ENCODE measurements around the gene STON2. TPM values are rescaled to one million over a fixed set of nuclear protein-coding genes. Genes with fewer than 3 reads are reported as not detected.
A peak's percentile ranks its signal among the peaks of the same experiment; 100 is the strongest.
"Not testable (repeated sequence)": the region's sequence is repeated elsewhere in the genome, so short reads cannot be mapped to it uniquely, and the experiment has no call there.

Gene STON2
- total RNA-seq, 2 donors from 2014 or later = 0.42 to 0.55 TPM

GRCh38 chr14:81265636-81266169 lies 134.4 kb downstream of the STON2 start:
- Mint-ChIP-seq H3K9me3 (no peaks in the 10 kb centered on the region), H3K27ac (no peak overlapping the region), H3K36me3 (no peaks in the 10 kb centered on the region), H3K27me3 (peaks cover 26 to 60% of the 10 kb centered on the region in 2 donors), H3K4me3 (no peak overlapping the region), H3K4me1 (ENCODE audit: low read depth in 2 of 2) (no peaks in the 10 kb centered on the region)
- no peak for ATAC-seq
- DNase-seq (ENCODE audit: low spot score) = no peak

- H3K4me1 Mint-ChIP-seq (ENCODE audit: low read depth in 2 of 2) = no peaks in the 10 kb centered on the region
- peaks cover 26 to 59% of the 10 kb centered on the region in 2 donors for H3K27me3 Mint-ChIP-seq
- no peaks in the 10 kb centered on the region for H3K36me3 Mint-ChIP-seq
- no peak overlapping the region for H3K27ac Mint-ChIP-seq
- no peak overlapping the region for H3K4me3 Mint-ChIP-seq
- DNase-seq (ENCODE audit: low spot score) (no peak), ATAC-seq (no peak)
- H3K9me3 Mint-ChIP-seq = no peaks in the 10 kb centered on the region
Observed at GRCh38 chr14:81264671-81265070, 135.5 kb downstream of the STON2 start.

- no peaks in the 10 kb centered on the region for H3K9me3 Mint-ChIP-seq
- DNase-seq (ENCODE audit: low spot score) (no peak), ATAC-seq (peak in 1 of 2 donors; percentile 33)
- no peaks in the 10 kb centered on the region for H3K36me3 Mint-ChIP-seq
- no peaks in the 10 kb centered on the region for H3K4me1 Mint-ChIP-seq (ENCODE audit: low read depth in 2 of 2)
- H3K27me3 Mint-ChIP-seq = peaks cover 27 to 52% of the 10 kb centered on the region in 2 donors
- H3K27ac Mint-ChIP-seq = no peak overlapping the region
- no peak overlapping the region for H3K4me3 Mint-ChIP-seq
Observed at GRCh38 chr14:81263777-81264410, 136.2 kb downstream of the STON2 start.

- Mint-ChIP-seq H3K36me3 (no peaks in the 10 kb centered on the region), H3K4me3 (no peak overlapping the region), H3K4me1 (ENCODE audit: low read depth in 2 of 2) (no peaks in the 10 kb centered on the region), H3K27me3 (peaks cover 15 to 26% of the 10 kb centered on the region in 2 donors), H3K9me3 (no peaks in the 10 kb centered on the region), H3K27ac (no peak overlapping the region)
- DNase-seq (ENCODE audit: low spot score) (no peak), ATAC-seq (no peak)
Observed at GRCh38 chr14:81261176-81261575, 138.9 kb downstream of the STON2 start.

GRCh38 chr14:81260732-81261131 lies 139.4 kb downstream of the STON2 start:
- DNase-seq (ENCODE audit: low spot score) (no peak), ATAC-seq (no peak)
- H3K27ac Mint-ChIP-seq = no peak overlapping the region
- H3K27me3 Mint-ChIP-seq = peaks cover 14 to 23% of the 10 kb centered on the region in 2 donors
- H3K9me3 Mint-ChIP-seq = no peaks in the 10 kb centered on the region
- H3K36me3 Mint-ChIP-seq = no peaks in the 10 kb centered on the region
- no peaks in the 10 kb centered on the region for H3K4me1 Mint-ChIP-seq (ENCODE audit: low read depth in 2 of 2)
- H3K4me3 Mint-ChIP-seq = no peak overlapping the region

GRCh38 chr14:81256289-81256960 lies 143.7 kb downstream of the STON2 start:
- H3K4me3 Mint-ChIP-seq = no peak overlapping the region
- H3K27me3 Mint-ChIP-seq = peaks cover 12 to 14% of the 10 kb centered on the region in 2 donors
- no peaks in the 10 kb centered on the region for H3K36me3 Mint-ChIP-seq
- H3K4me1 Mint-ChIP-seq (ENCODE audit: low read depth in 2 of 2) = no peaks in the 10 kb centered on the region
- ATAC-seq (no peak), DNase-seq (ENCODE audit: low spot score) (no peak)
- no peaks in the 10 kb centered on the region for H3K9me3 Mint-ChIP-seq
- H3K27ac Mint-ChIP-seq = no peak overlapping the region

GRCh38 chr14:81252278-81252677 lies 147.8 kb downstream of the STON2 start:
- no peak overlapping the region for H3K4me3 Mint-ChIP-seq
- no peak overlapping the region for H3K27ac Mint-ChIP-seq

GRCh38 chr14:81247271-81247766 lies 152.8 kb downstream of the STON2 start:
- ATAC-seq = peak; percentile 28 to 33
- peaks cover 9 to 15% of the 10 kb centered on the region in 2 donors for H3K27me3 Mint-ChIP-seq
- H3K9me3 Mint-ChIP-seq = peaks cover 8% of the 10 kb centered on the region

More at GRCh38 chr14:81252278-81252677, 147.8 kb downstream of the STON2 start:
- DNase-seq (ENCODE audit: low spot score) (no peak), ATAC-seq (no peak)
- Mint-ChIP-seq H3K4me1 (ENCODE audit: low read depth in 2 of 2) (no peaks in the 10 kb centered on the region), H3K36me3 (no peaks in the 10 kb centered on the region), H3K27me3 (peaks cover 6% of the 10 kb centered on the region in 2 donors), H3K9me3 (no peaks in the 10 kb centered on the region)

GRCh38 chr14:81246461-81247270 lies 153.5 kb downstream of the STON2 start:
- Mint-ChIP-seq H3K4me3 (no peak overlapping the region), H3K9me3 (peaks cover 8% of the 10 kb centered on the region), H3K4me1 (ENCODE audit: low read depth in 2 of 2) (no peaks in the 10 kb centered on the region), H3K36me3 (peaks cover 10% of the 10 kb centered on the region), H3K27me3 (peaks cover 7 to 11% of the 10 kb centered on the region in 2 donors), H3K27ac (no peak overlapping the region)
- ATAC-seq (peak in 1 of 2 donors; percentile 52), DNase-seq (ENCODE audit: low spot score) (no peak)

More at GRCh38 chr14:81247271-81247766, 152.8 kb downstream of the STON2 start:
- Mint-ChIP-seq H3K27ac (no peak overlapping the region), H3K4me1 (ENCODE audit: low read depth in 2 of 2) (no peaks in the 10 kb centered on the region), H3K36me3 (peaks cover 10% of the 10 kb centered on the region), H3K4me3 (no peak overlapping the region)
- no peak for DNase-seq (ENCODE audit: low spot score)

GRCh38 chr14:81245771-81246170 lies 154.4 kb downstream of the STON2 start:
- Mint-ChIP-seq H3K36me3 (peaks cover 10% of the 10 kb centered on the region), H3K27me3 (peaks cover 7 to 17% of the 10 kb centered on the region in 2 donors), H3K27ac (no peak overlapping the region), H3K4me3 (no peak overlapping the region), H3K9me3 (peaks cover 8% of the 10 kb centered on the region), H3K4me1 (ENCODE audit: low read depth in 2 of 2) (no peaks in the 10 kb centered on the region)
- no peak for ATAC-seq
- DNase-seq (ENCODE audit: low spot score) = no peak

GRCh38 chr14:81244431-81244830 lies 155.7 kb downstream of the STON2 start:
- H3K4me3 Mint-ChIP-seq; H3K9me3 Mint-ChIP-seq; DNase-seq (ENCODE audit: low spot score); H3K27ac Mint-ChIP-seq; H3K4me1 Mint-ChIP-seq (ENCODE audit: low read depth in 2 of 2); ATAC-seq: not testable (repeated sequence)
- H3K27me3 Mint-ChIP-seq = peaks cover 14 to 26% of the 10 kb centered on the region in 2 donors
- H3K36me3 Mint-ChIP-seq = peaks cover 10% of the 10 kb centered on the region

GRCh38 chr14:81243499-81243898 lies 156.6 kb downstream of the STON2 start:
- Mint-ChIP-seq H3K4me1 (ENCODE audit: low read depth in 2 of 2) (no peaks in the 10 kb centered on the region), H3K4me3 (no peak overlapping the region), H3K9me3 (peaks cover 8% of the 10 kb centered on the region), H3K27me3 (peaks cover 16 to 29% of the 10 kb centered on the region in 2 donors), H3K36me3 (peaks cover 10% of the 10 kb centered on the region), H3K27ac (no peak overlapping the region)
- ATAC-seq (no peak), DNase-seq (ENCODE audit: low spot score) (no peak)

GRCh38 chr14:81236849-81237248 lies 163.3 kb downstream of the STON2 start:
- ATAC-seq; H3K4me1 Mint-ChIP-seq (ENCODE audit: low read depth in 2 of 2); DNase-seq (ENCODE audit: low spot score); H3K36me3 Mint-ChIP-seq; H3K27ac Mint-ChIP-seq; H3K4me3 Mint-ChIP-seq; H3K9me3 Mint-ChIP-seq: not testable (repeated sequence)
- H3K27me3 Mint-ChIP-seq = peaks cover 11 to 29% of the 10 kb centered on the region in 2 donors
